HG03135 (cell line): ENCODE data around the gene SMC6.

ENCODE experiments used
- ATAC-seq: cut with Tn5 transposase; IDR thresholded peaks from one replicate; pipeline ENCODE4 v1.9.1; 2021; ENCODE audit warnings: mild to moderate bottlenecking, moderate library complexity; ENCODE audit not compliant: unreplicated experiment

Gene SMC6

GRCh38 chr2:17753803-17754663, at the start of gene SMC6, which contains the start of gene GEN1:
SMC6 (minus strand) TSS chr2:17753810; CDS start chr2:17745946, 7,864 bp downstream.
GEN1 (plus strand) TSS chr2:17754138; CDS start chr2:17759944, 5,806 bp downstream.
- peak; percentile 74 for ATAC-seq

DNA sequence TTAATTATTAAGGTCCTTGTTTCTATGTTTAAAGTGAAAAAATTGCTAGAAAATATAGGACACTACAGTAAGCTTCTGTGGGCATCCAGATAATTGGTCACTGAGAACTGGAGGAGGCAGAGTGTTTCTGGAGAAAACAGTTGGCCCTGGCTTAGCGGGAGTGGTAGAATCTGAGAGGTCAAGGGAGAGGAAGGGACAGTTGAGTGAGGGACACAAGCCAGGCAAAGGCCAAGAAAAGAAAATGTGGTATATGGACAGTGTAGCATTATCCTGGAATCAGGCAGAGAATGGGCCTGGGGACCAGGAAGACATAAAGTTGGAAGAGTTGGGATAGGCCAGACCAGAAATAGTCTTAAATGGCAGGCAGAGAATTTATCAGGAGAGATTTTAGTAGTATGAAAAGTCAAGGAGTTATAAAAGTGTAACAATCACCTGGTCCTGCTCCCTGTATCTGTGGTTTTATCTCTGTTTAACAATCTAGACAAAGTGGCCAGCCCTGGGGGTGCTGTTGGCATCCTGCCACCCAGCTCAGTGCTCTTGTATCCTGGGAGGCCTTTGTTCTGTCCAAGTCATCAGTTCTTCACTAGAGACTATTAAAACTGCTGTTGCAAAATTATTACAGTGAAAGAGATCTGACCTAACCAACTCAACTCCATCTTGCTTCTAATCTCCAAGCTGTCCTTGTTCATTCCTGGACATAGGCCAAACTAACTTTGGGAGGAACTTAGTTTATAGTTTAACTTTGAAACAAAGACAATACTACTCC, 47.3 kb upstream of the SMC6 start:
- no peak for ATAC-seq

- no peak for ATAC-seq
Observed at GRCh38 chr2:17800219-17800618, 46.6 kb upstream of the SMC6 start.

- ATAC-seq = no peak
Observed at GRCh38 chr2:17799301-17800120, 45.9 kb upstream of the SMC6 start.

GRCh38 chr2:17798338-17798737, 44.7 kb upstream of the SMC6 start:
- no peak for ATAC-seq

- no peak for ATAC-seq
Observed at GRCh38 chr2:17795309-17795708, 41.7 kb upstream of the SMC6 start.

DNA sequence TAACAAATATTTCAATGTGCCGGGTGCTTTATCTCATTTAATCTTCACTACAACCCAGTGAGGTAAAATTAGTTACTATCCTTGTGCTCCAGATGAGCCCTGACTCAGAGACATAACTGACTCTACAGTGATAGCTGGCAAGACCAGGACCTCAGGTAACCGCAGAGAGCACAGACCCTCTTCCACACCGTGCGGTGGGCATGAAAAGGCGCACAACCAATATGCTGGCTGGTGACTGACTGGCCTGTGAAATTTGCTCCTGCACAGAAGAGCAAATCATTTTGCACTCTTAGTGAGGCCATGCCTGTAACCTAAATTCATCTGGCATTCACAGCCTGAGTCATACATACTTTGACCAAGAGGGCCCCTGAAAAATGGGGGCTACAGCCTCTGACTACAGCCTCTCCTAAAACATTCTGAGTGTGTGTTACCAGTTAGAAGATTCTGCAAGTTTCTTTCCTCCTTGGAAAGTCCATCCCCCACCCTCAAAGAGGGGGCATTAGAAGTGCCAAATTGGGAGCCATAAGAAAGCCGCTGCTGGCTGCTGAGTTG, 40.3 kb upstream of the SMC6 start:
- no peak for ATAC-seq

GRCh38 chr2:17793296-17793695, 39.7 kb upstream of the SMC6 start:
- ATAC-seq = no peak

- ATAC-seq = no peak
Observed at GRCh38 chr2:17792515-17792914, 38.9 kb upstream of the SMC6 start.

DNA sequence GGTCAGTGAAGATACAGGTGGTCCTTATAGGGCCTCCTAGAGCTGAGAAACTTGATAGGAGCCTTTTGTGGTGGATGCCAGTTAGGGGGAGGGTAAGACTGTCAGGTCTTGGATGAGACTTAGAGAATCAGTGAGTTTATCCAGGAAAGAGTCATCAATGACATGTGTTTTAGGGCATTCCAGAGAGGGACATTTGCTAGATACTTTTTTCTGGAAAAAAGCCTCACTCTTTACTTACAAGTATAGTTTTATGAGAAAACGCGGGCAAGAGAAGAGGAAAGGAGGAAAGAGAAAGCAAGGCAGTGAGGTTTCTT, 38.2 kb upstream of the SMC6 start:
- no peak for ATAC-seq

DNA sequence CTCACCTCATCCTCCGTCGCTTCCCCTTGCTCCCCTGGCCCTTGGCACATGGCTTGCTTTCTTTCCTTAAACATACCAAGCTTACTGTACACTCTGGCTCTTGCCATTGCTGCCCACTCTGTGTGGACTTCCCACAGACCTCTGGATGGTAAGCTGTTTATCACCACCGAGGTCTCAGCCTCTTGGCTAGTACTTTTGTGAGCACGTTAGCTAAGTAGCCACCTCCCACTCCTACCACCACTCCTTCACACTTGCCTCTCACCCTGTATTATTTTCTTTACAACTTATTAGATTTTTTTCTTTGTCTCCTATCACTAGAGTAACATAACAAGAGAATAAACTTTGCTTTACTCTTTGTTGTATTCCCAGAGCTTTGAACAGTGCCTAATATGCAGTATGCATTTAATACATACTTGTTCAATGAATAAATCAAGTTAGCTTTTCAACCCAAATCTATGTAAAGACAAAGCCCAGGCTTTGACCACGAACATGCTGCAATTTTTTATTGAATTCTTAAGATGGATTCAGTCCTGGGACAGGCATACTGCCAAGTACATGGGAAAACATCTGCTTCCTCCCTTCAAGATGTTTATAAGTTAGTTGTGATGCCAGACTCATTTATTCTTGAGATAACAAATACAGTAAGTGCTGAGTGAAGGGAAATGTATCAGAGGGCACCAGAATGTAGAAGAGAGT, 37.7 kb upstream of the SMC6 start:
- no peak for ATAC-seq

GRCh38 chr2:17790536-17790935, 36.9 kb upstream of the SMC6 start:
- ATAC-seq = no peak

DNA sequence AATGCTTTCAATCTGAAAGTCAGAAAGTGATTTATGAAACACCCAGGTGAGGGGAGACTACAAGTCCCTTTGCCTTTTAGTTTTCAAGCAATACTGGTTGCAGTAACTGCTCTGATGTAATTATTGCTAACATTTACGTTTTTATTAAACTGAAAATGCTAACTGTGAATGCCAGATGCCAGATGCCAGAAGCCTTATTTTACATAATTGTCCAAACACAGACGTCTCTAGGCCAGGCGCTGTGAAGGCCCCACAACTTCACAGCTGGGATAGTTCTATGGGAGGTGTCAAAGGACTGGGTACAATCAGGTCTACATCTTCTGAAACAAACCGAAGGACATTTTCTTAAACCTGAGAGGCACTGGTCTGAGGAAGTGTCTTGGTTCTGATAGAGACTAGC, 35.2 kb upstream of the SMC6 start:
- no peak for ATAC-seq

DNA sequence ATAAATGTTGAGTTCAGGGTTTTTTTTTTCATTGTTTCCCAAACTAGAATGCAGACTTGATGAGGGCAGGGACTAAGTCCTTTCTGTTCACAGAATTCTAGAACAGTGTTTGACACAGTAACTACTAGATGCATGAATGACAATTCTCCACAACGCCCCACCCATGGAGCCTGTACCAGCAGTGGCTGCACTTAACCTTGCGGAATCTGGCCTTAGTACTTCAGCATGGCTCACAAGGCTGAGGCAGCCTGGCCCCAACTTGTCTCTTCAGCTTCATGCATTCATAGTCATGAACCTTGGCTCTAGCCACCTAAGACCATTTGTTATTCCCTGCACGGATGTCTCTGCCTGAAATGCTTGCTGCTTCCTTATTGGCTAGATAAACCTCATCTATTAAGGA, 33.1 kb upstream of the SMC6 start:
- ATAC-seq = no peak

DNA sequence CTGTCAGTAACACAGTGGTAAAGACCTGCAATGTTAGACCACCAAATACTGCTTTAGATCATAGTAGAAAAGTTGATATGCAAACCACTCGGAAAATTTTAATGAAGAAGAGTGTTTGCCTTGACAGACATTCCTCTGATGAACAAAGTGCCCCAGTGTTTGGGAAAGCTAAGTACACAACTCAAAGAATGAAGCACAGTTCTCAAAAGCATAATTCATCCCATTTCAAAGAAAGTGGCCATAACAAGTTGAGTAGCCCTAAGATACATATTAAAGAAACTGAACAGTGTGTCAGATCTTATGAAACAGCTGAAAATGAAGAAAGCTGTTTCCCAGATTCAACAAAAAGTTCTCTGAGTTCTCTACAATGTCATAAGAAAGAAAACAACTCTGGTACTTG, 27.9 kb upstream of the SMC6 start:
- no peak for ATAC-seq

DNA sequence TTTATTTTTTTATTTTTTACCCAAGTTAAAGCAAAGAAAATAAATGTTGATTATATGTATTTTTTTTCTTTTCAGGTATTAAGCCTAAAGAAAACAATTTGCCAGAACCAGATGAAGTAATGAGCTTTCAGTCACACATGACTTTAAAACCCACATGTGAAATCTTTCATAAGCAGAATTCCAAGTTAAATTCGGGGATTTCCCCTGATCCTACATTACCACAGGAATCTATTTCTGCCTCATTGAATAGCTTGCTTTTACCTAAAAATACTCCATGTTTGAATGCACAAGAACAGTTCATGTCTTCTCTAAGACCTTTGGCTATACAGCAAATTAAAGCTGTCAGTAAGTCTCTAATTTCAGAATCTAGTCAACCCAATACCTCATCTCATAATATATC, 26.9 kb upstream of the SMC6 start:
- ATAC-seq = no peak

- no peak for ATAC-seq
Observed at GRCh38 chr2:17772532-17772931, 18.9 kb upstream of the SMC6 start.

- no peak for ATAC-seq
Observed at GRCh38 chr2:17771956-17772355, 18.3 kb upstream of the SMC6 start.

DNA sequence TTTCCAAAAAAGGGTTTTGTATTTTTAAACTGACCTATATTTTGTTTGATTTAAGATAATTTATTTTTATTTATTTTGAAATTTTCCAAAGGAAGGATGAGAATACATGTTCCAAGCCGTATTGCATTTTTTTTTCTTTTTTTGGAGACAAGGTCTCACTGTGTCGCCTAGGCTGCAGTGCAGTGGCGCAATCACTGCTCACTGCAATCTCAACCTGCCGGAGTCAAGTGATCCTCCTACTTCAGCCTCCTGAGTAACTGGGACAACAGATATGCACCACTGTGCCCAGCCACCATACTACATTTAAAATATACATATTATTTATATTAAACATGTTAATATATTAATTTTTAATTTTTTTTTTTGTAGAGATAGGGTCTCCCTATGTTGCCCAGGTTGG, 15.3 kb upstream of the SMC6 start:
- no peak for ATAC-seq

DNA sequence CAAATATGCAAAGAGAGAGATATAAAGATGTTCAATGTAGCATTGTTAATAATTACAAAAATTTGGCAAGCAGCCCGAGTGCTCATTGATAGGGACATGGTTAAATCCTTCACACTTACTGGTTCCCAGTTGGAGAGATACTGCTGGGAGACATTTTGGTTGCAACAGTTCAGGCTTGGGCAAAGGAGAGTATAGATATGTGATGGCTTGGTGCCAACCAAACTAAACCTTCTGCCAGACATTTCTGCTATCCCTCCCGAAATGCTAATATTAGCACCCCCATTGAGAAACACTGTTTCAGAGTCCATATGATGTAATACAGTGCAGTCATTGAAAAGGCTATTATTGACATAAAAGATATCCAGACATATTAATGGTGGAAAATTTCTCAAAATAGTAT, 11.8 kb upstream of the SMC6 start:
- ATAC-seq = no peak
